Smooth muscle cell of the brain vasculature (primary cell): ENCODE data around the gene LMNTD1.
A peak's percentile ranks its signal among the peaks of the same experiment; 100 is the strongest.
"Not testable (repeated sequence)": the region's sequence is repeated elsewhere in the genome, so short reads cannot be mapped to it uniquely, and the experiment has no call there.

ENCODE experiments used
- DNase-seq: peaks from one replicate; pipeline ENCODE4 v3.0.0-alpha.2; 2012; ENCODE audit warnings: low read depth, low spot score

LMNTD1 gene

GRCh38 chr12:25553098-25553497 lies at the start of gene LMNTD1:
LMNTD1 (minus strand) TSS chr12:25553283; CDS start chr12:25552959, 324 bp downstream.
- no peak for DNase-seq

GRCh38 chr12:25598956-25599355 lies 45.9 kb upstream of the LMNTD1 start:
- DNase-seq, result no peak

GRCh38 chr12:25595496-25595895 lies 42.4 kb upstream of the LMNTD1 start:
- not testable (repeated sequence) for DNase-seq

- no peak for DNase-seq
Observed at GRCh38 chr12:25594376-25594775, 41.3 kb upstream of the LMNTD1 start.

- no peak for DNase-seq
Observed at GRCh38 chr12:25592725-25593495, 39.8 kb upstream of the LMNTD1 start.

- no peak for DNase-seq
Observed at GRCh38 chr12:25591144-25591543, 38.1 kb upstream of the LMNTD1 start.

- no peak for DNase-seq
Observed at GRCh38 chr12:25590011-25590721, 37.1 kb upstream of the LMNTD1 start.

- no peak for DNase-seq
Observed at GRCh38 chr12:25587346-25587745, 34.3 kb upstream of the LMNTD1 start.

GRCh38 chr12:25585662-25586061 lies 32.6 kb upstream of the LMNTD1 start:
- DNase-seq, result no peak

GRCh38 chr12:25585021-25585523 lies 32.0 kb upstream of the LMNTD1 start:
- peak; percentile 51 for DNase-seq

- DNase-seq, result no peak
Observed at GRCh38 chr12:25584596-25584995, 31.5 kb upstream of the LMNTD1 start.

- DNase-seq, result no peak
Observed at GRCh38 chr12:25583545-25583944, 30.5 kb upstream of the LMNTD1 start.

GRCh38 chr12:25581067-25581466 lies 28.0 kb upstream of the LMNTD1 start:
- DNase-seq, result no peak

- no peak for DNase-seq
Observed at GRCh38 chr12:25578411-25579143, 25.5 kb upstream of the LMNTD1 start.

- no peak for DNase-seq
Observed at GRCh38 chr12:25574761-25575160, 21.7 kb upstream of the LMNTD1 start.

GRCh38 chr12:25573346-25573745 lies 20.3 kb upstream of the LMNTD1 start:
- no peak for DNase-seq

- no peak for DNase-seq
Observed at GRCh38 chr12:25570418-25570817, 17.3 kb upstream of the LMNTD1 start.

- no peak for DNase-seq
Observed at GRCh38 chr12:25566202-25566949, 13.3 kb upstream of the LMNTD1 start.

- DNase-seq, result no peak
Observed at GRCh38 chr12:25558586-25558985, 5.5 kb upstream of the LMNTD1 start.

GRCh38 chr12:25557830-25558436 lies 4.8 kb upstream of the LMNTD1 start:
- DNase-seq, result peak; percentile 21

GRCh38 chr12:25556153-25556552 lies 3.1 kb upstream of the LMNTD1 start:
- DNase-seq, result no peak
